ENCODE measurements around the gene KCTD4. TPM values are rescaled to one million over a fixed set of nuclear protein-coding genes. Genes with fewer than 3 reads are reported as not detected.

Gene KCTD4
- total and polyA plus RNA-seq, 9 donors = not detected

- WGBS, 3 donors = 0 to 5% (median 3%) methylated on average over 3 of the region's 3 CpGs
- TF ChIP-seq EP300 (IDR thresholded peaks at IDR 0.05) (no peak), CTCF (IDR thresholded peaks at IDR 0.05) (no peak), POLR2A (IDR thresholded peaks at IDR 0.05) (no peak)
- H3K27ac ChIP-seq = no peak overlapping the region
- DNase-seq = no peak
- no peak overlapping the region for H3K4me3 ChIP-seq
- no peaks in the 10 kb centered on the region for H3K36me3 ChIP-seq
- H3K9me3 ChIP-seq = no peaks in the 10 kb centered on the region
- H3K4me1 ChIP-seq (ENCODE audit: insufficient read depth) = no peaks in the 10 kb centered on the region
- intact Hi-C loops (cut with DNase I) = no loop called here
- H3K27me3 ChIP-seq = no peaks in the 10 kb centered on the region
These were observed 41.2 kb upstream of the KCTD4 start for GRCh38 chr13:45242070-45242469.

- DNase-seq = no peak
- intact Hi-C loops (cut with DNase I) = no loop called here
These were observed 39.3 kb upstream of the KCTD4 start for GRCh38 chr13:45240143-45240542.

GRCh38 chr13:45238945-45239795, 38.3 kb upstream of the KCTD4 start:
- intact Hi-C loops (cut with DNase I) = no loop called here
- no peaks in the 10 kb centered on the region for H3K9me3 ChIP-seq

More at GRCh38 chr13:45240143-45240542, 39.3 kb upstream of the KCTD4 start:
- Histone ChIP-seq H3K27ac (no peak overlapping the region), H3K36me3 (no peaks in the 10 kb centered on the region), H3K4me3 (no peak overlapping the region), H3K9me3 (no peaks in the 10 kb centered on the region), H3K4me1 (ENCODE audit: insufficient read depth) (peaks cover 2% of the 10 kb centered on the region), H3K27me3 (no peaks in the 10 kb centered on the region)
- no peak for TF ChIP-seq EP300 (IDR thresholded peaks at IDR 0.05)
- no peak for TF ChIP-seq CTCF (IDR thresholded peaks at IDR 0.05)
- no peak for TF ChIP-seq POLR2A (IDR thresholded peaks at IDR 0.05)

GRCh38 chr13:45232591-45232990, 31.7 kb upstream of the KCTD4 start:
- intact Hi-C loops (cut with DNase I) = no loop called here
- Histone ChIP-seq H3K36me3 (no peaks in the 10 kb centered on the region), H3K4me1 (ENCODE audit: insufficient read depth) (peaks cover 2% of the 10 kb centered on the region), H3K9me3 (no peaks in the 10 kb centered on the region), H3K4me3 (no peak overlapping the region), H3K27ac (no peak overlapping the region), H3K27me3 (no peaks in the 10 kb centered on the region)
- TF ChIP-seq CTCF (IDR thresholded peaks at IDR 0.05) = no peak
- no peak for TF ChIP-seq EP300 (IDR thresholded peaks at IDR 0.05)
- no peak for TF ChIP-seq POLR2A (IDR thresholded peaks at IDR 0.05)
- no peak for DNase-seq
- 95 to 100% (median 96%) methylated on average over 2 of the region's 2 CpGs for WGBS, 3 donors

More at GRCh38 chr13:45238945-45239795, 38.3 kb upstream of the KCTD4 start:
- no peaks in the 10 kb centered on the region for H3K36me3 ChIP-seq
- H3K4me3 ChIP-seq = no peak overlapping the region
- WGBS, 3 donors = 92 to 96% (median 94%) methylated on average over 4 of the region's 4 CpGs
- no peak for TF ChIP-seq POLR2A (IDR thresholded peaks at IDR 0.05)
- TF ChIP-seq EP300 (IDR thresholded peaks at IDR 0.05) = no peak
- no peak for TF ChIP-seq CTCF (IDR thresholded peaks at IDR 0.05)
- DNase-seq = no peak
- H3K27ac ChIP-seq = no peak overlapping the region
- H3K4me1 ChIP-seq (ENCODE audit: insufficient read depth) = peaks cover 2% of the 10 kb centered on the region
- no peaks in the 10 kb centered on the region for H3K27me3 ChIP-seq
